ENCODE measurements around the gene CLRN1. TPM values are rescaled to one million over a fixed set of nuclear protein-coding genes. Genes with fewer than 3 reads are reported as not detected.

CLRN1 gene, protein sequence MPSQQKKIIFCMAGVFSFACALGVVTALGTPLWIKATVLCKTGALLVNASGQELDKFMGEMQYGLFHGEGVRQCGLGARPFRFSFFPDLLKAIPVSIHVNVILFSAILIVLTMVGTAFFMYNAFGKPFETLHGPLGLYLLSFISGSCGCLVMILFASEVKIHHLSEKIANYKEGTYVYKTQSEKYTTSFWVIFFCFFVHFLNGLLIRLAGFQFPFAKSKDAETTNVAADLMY
- not detected for total RNA-seq

GRCh38 chr3:150972366-150973071, at the start of gene CLRN1:
TSS of gene CLRN1 (minus strand) at chr3:150972727. CDS start at chr3:150972708, 19 bp downstream.
- H3K9me3 Mint-ChIP-seq = no peaks in the 10 kb centered on the region
- peaks cover 7% of the 10 kb centered on the region for H3K27me3 Mint-ChIP-seq
- no peak within 1 kb of the TSS for H3K4me3 Mint-ChIP-seq
- H3K4me1 Mint-ChIP-seq = peaks cover 16% of the 10 kb centered on the region
- no peak within 1 kb of the TSS for H3K27ac Mint-ChIP-seq
- no peaks in the 10 kb centered on the region for H3K36me3 Mint-ChIP-seq
- DNase-seq = no peak

DNA sequence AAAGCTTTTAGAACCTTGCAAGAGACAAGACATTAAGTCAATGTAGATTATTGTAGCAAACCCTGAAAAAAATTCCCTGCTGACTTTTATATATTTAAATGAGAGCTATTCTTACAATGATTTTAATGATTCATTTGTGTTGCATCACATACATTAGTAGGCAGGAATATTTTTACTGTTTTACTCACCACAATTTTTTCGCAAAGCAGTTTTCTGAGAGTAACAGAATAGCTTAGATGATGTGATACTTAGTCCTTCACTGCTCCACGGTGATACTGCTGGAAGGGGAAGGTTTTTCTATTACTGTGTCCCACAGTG, 43.9 kb upstream of the CLRN1 start:
- no peak overlapping the region for H3K4me3 Mint-ChIP-seq
- no peak overlapping the region for H3K27ac Mint-ChIP-seq
- no peak for DNase-seq
- H3K9me3 Mint-ChIP-seq = no peaks in the 10 kb centered on the region
- H3K36me3 Mint-ChIP-seq = no peaks in the 10 kb centered on the region
- H3K4me1 Mint-ChIP-seq = no peaks in the 10 kb centered on the region
- no peaks in the 10 kb centered on the region for H3K27me3 Mint-ChIP-seq

- H3K27me3 Mint-ChIP-seq = no peaks in the 10 kb centered on the region
- H3K4me1 Mint-ChIP-seq = no peaks in the 10 kb centered on the region
- no peak overlapping the region for H3K27ac Mint-ChIP-seq
- H3K4me3 Mint-ChIP-seq = no peak overlapping the region
- H3K36me3 Mint-ChIP-seq = no peaks in the 10 kb centered on the region
- no peak for DNase-seq
- no peaks in the 10 kb centered on the region for H3K9me3 Mint-ChIP-seq
These were observed 43.4 kb upstream of the CLRN1 start for GRCh38 chr3:151015767-151016477.

DNA sequence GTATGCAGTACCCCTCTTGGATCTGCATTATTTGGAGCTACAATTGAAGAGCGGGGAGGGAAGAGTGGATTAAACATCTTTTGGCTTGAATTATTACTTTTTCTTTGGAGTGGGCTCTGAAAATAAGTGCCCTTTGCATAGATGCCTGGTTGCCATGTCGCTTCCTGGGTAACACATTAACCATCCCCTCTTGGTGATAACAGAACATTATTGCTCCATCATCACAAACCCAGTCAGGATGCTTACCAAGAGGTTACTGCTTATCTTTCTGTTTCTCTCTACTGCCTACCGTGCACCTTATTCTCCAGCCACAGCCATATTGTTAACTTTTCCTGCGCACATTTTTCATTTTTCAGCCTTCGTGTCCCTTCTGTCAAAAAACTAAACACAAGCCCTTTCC, 42.7 kb upstream of the CLRN1 start:
- no peaks in the 10 kb centered on the region for H3K36me3 Mint-ChIP-seq
- H3K9me3 Mint-ChIP-seq = no peaks in the 10 kb centered on the region
- no peak overlapping the region for H3K27ac Mint-ChIP-seq
- H3K27me3 Mint-ChIP-seq = no peaks in the 10 kb centered on the region
- H3K4me1 Mint-ChIP-seq = no peaks in the 10 kb centered on the region
- H3K4me3 Mint-ChIP-seq = no peak overlapping the region
- DNase-seq = no peak

- H3K27ac Mint-ChIP-seq = no peak overlapping the region
- no peaks in the 10 kb centered on the region for H3K4me1 Mint-ChIP-seq
- H3K4me3 Mint-ChIP-seq = no peak overlapping the region
- no peaks in the 10 kb centered on the region for H3K36me3 Mint-ChIP-seq
- no peaks in the 10 kb centered on the region for H3K27me3 Mint-ChIP-seq
- no peak for DNase-seq
- no peaks in the 10 kb centered on the region for H3K9me3 Mint-ChIP-seq
These were observed 42.0 kb upstream of the CLRN1 start for GRCh38 chr3:151014501-151015018.

DNA sequence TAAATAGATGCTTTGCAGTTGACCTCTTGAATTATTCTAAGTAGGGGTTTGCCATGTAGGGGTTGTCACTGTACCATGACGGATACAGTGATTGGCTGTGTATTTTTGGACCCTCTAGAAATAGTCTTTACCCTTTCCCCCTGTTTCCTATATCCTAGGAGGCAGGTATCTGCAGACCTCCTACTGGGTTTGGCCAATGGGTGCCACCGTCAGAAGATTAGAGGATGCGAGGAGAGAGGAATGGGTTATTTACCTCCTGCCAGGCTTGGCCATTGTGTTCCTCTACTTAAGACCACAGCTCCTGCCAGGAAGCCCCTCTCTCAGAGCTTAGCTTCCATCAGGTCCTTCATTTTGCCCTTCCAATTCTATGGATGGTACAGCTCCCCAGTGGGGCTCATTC, 40.2 kb upstream of the CLRN1 start:
- Mint-ChIP-seq H3K4me1 (no peaks in the 10 kb centered on the region), H3K36me3 (no peaks in the 10 kb centered on the region)
- DNase-seq = no peak

GRCh38 chr3:151011427-151011826, 38.9 kb upstream of the CLRN1 start:
- H3K4me3 Mint-ChIP-seq = no peak overlapping the region
- H3K9me3 Mint-ChIP-seq = no peaks in the 10 kb centered on the region
- no peak overlapping the region for H3K27ac Mint-ChIP-seq
- DNase-seq = no peak
- H3K4me1 Mint-ChIP-seq = no peaks in the 10 kb centered on the region
- no peaks in the 10 kb centered on the region for H3K36me3 Mint-ChIP-seq
- no peaks in the 10 kb centered on the region for H3K27me3 Mint-ChIP-seq

More for the DNA sequence above, 40.2 kb upstream of the CLRN1 start:
- Mint-ChIP-seq H3K4me3 (no peak overlapping the region), H3K9me3 (no peaks in the 10 kb centered on the region), H3K27me3 (no peaks in the 10 kb centered on the region), H3K27ac (no peak overlapping the region)

- H3K27me3 Mint-ChIP-seq = peaks cover 4% of the 10 kb centered on the region
- no peak overlapping the region for H3K4me3 Mint-ChIP-seq
- no peak overlapping the region for H3K27ac Mint-ChIP-seq
- no peaks in the 10 kb centered on the region for H3K9me3 Mint-ChIP-seq
- no peaks in the 10 kb centered on the region for H3K4me1 Mint-ChIP-seq
- no peaks in the 10 kb centered on the region for H3K36me3 Mint-ChIP-seq
- DNase-seq = no peak
These were observed 37.5 kb upstream of the CLRN1 start for GRCh38 chr3:151009981-151010380.

GRCh38 chr3:151009430-151009829, 36.9 kb upstream of the CLRN1 start:
- H3K9me3 Mint-ChIP-seq = no peaks in the 10 kb centered on the region
- no peak for DNase-seq

DNA sequence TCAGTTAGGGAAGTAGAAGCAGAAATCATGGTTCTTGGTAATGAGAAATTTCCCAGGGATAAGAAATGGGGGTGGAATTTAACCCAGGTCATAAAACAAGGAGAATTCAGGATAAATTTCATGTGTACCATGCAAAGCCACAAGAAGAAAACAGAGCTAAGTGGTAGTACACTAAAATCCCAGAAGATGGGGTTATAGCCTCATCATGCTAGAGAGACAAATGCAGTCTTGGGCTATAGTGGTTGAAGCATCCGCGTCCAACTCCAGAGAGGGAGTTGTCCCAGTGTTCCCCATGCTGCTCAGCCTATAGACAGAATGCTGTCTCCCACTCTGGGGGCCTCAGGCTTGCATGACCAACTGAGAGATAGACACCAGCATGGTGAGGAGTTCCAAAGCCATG, 36.2 kb upstream of the CLRN1 start:
- H3K27ac Mint-ChIP-seq = no peak overlapping the region
- DNase-seq = no peak
- H3K36me3 Mint-ChIP-seq = no peaks in the 10 kb centered on the region
- H3K9me3 Mint-ChIP-seq = no peaks in the 10 kb centered on the region
- peaks cover 4% of the 10 kb centered on the region for H3K27me3 Mint-ChIP-seq
- no peak overlapping the region for H3K4me3 Mint-ChIP-seq
- no peaks in the 10 kb centered on the region for H3K4me1 Mint-ChIP-seq

More at GRCh38 chr3:151009430-151009829, 36.9 kb upstream of the CLRN1 start:
- Mint-ChIP-seq H3K36me3 (no peaks in the 10 kb centered on the region), H3K4me3 (no peak overlapping the region), H3K4me1 (no peaks in the 10 kb centered on the region), H3K27me3 (peaks cover 4% of the 10 kb centered on the region), H3K27ac (no peak overlapping the region)

DNA sequence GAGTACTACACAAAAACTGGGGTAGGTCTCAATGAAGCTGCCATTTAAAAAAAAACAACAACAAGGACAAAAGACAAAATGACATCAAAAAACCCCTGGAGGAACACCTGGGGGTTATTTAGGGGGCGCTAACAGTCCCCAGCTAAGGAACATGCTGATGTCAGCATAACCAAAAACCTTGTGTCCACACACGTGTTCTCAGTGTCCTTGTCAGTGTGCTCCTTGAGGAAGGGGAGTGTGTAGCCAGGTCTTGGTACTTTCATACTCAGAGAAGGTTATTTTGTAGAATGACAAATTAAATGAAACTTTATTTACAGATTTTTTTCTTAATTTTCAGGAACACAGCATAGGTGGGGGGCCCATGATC, 31.2 kb upstream of the CLRN1 start:
- Mint-ChIP-seq H3K36me3 (no peaks in the 10 kb centered on the region), H3K27ac (no peak overlapping the region), H3K27me3 (peaks cover 4% of the 10 kb centered on the region), H3K4me1 (no peaks in the 10 kb centered on the region), H3K4me3 (no peak overlapping the region), H3K9me3 (no peaks in the 10 kb centered on the region)
- no peak for DNase-seq

DNA sequence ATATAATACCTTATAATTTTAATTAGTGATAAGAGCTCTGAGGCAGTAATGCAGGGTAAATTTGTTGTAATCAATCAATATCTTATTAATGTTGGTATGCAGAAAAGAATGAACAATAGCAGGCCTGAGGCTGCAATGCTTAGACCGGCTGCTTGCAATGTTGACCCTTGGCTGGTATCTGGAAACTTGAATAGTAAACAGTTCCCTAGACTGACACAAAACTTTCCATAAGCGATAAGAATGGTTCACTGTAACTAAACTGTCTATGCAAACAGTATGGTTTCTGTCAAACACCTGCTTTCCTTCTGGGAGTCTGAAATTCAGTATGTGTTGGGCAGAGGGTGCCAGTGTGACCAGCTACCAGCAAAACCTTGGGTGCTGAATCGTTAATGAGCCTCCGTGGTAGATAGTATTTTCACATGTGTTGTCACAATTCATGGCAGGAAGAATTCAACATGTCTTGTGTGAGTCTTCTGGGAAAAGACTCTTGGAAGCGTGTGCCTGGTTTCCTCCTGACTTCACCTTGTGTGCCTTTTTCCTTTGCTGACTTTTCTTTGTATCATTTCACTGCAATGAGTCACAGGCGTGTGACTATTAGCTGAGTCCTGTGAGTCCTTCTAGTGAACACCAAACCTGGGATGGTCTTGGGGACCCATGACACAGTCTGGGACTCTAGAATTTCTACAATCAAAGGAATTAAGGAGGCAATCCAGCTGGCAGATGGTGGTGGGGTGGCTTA, 30.7 kb upstream of the CLRN1 start:
- Mint-ChIP-seq H3K36me3 (no peaks in the 10 kb centered on the region), H3K4me3 (no peak overlapping the region), H3K9me3 (no peaks in the 10 kb centered on the region), H3K4me1 (no peaks in the 10 kb centered on the region), H3K27me3 (peaks cover 4% of the 10 kb centered on the region), H3K27ac (no peak overlapping the region)
- no peak for DNase-seq

GRCh38 chr3:151002003-151002981, 29.8 kb upstream of the CLRN1 start:
- Mint-ChIP-seq H3K27ac (no peak overlapping the region), H3K27me3 (peaks cover 4% of the 10 kb centered on the region), H3K36me3 (no peaks in the 10 kb centered on the region), H3K9me3 (no peaks in the 10 kb centered on the region), H3K4me1 (no peaks in the 10 kb centered on the region), H3K4me3 (no peak overlapping the region)
- no peak for DNase-seq

DNA sequence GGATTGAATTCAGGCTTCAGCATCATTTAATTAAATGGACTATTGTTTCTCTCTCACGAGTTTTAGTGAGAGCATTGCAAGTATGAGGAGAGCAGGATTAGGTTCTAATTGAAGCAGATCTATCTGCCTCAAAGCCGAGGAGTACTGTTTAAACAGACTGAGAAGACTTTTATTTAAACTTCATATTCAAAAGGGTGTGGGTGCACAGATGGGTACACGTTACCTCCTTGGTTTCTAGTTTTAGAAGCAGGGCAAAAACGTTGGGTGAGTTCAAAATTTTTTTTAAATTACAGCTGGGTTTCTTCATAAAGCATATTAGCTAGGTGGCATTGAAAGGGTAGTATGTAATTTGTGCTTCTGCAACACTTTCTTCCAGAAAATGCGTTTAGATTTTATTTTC, 26.5 kb upstream of the CLRN1 start:
- no peak overlapping the region for H3K4me3 Mint-ChIP-seq
- H3K27ac Mint-ChIP-seq = no peak overlapping the region
- peaks cover 2% of the 10 kb centered on the region for H3K27me3 Mint-ChIP-seq
- H3K9me3 Mint-ChIP-seq = peaks cover 1% of the 10 kb centered on the region
- no peak for DNase-seq
- H3K4me1 Mint-ChIP-seq = no peaks in the 10 kb centered on the region
- no peaks in the 10 kb centered on the region for H3K36me3 Mint-ChIP-seq
